ENCODE measurements around the gene RPL37.
"Not testable (repeated sequence)": the region's sequence is repeated elsewhere in the genome, so short reads cannot be mapped to it uniquely, and the experiment has no call there.

DNA sequence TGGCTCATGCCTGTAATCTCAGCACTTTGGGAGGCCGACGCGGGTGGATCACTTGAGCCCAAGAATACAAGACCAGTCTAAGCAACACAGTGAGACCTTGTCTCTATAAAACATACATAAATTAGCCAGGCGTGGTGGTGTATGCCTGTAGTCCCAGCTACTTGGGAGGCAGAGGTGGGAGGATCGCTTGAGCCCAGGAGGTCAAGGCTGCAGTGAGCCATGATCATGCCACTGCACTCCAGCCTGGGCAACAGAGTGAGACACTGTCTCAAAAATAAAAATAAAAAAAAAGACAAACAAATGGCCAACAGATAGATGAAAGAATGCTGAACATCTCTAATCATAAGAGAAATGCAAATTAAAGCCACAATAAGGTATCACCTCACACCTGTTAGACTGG, 46.1 kb downstream of the RPL37 start:
- TF ChIP-seq POLR2A (IDR thresholded peaks at IDR 0.05) = not testable (repeated sequence)
- TF ChIP-seq, protein P1, sequence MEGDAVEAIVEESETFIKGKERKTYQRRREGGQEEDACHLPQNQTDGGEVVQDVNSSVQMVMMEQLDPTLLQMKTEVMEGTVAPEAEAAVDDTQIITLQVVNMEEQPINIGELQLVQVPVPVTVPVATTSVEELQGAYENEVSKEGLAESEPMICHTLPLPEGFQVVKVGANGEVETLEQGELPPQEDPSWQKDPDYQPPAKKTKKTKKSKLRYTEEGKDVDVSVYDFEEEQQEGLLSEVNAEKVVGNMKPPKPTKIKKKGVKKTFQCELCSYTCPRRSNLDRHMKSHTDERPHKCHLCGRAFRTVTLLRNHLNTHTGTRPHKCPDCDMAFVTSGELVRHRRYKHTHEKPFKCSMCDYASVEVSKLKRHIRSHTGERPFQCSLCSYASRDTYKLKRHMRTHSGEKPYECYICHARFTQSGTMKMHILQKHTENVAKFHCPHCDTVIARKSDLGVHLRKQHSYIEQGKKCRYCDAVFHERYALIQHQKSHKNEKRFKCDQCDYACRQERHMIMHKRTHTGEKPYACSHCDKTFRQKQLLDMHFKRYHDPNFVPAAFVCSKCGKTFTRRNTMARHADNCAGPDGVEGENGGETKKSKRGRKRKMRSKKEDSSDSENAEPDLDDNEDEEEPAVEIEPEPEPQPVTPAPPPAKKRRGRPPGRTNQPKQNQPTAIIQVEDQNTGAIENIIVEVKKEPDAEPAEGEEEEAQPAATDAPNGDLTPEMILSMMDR (IDR thresholded peaks at IDR 0.05) = not testable (repeated sequence)
